T1000 (cell line): ENCODE measurements around the gene PAOX.
A peak's percentile ranks its signal among the peaks of the same experiment; 100 is the strongest.

ENCODE experiments used
- DNase-seq: peaks from one replicate; lab custom pipeline; 2025; ENCODE audit warnings: mixed read lengths; lab: John Stamatoyannopoulos, UW

PAOX gene

GRCh38 chr10:133350283-133350949 lies 28.6 kb upstream of the PAOX start:
- DNase-seq, result no peak

GRCh38 chr10:133350950-133351329 lies 28.1 kb upstream of the PAOX start:
- no peak for DNase-seq

- DNase-seq, result no peak
Observed at GRCh38 chr10:133351408-133352318, 27.4 kb upstream of the PAOX start.

GRCh38 chr10:133353202-133353959 lies 25.7 kb upstream of the PAOX start:
- no peak for DNase-seq

- no peak for DNase-seq
Observed at GRCh38 chr10:133353988-133354605, 25.0 kb upstream of the PAOX start.

GRCh38 chr10:133354672-133355240 lies 24.3 kb upstream of the PAOX start:
- no peak for DNase-seq

GRCh38 chr10:133355266-133355665 lies 23.8 kb upstream of the PAOX start:
- DNase-seq, result no peak

- no peak for DNase-seq
Observed at GRCh38 chr10:133355991-133356390, 23.1 kb upstream of the PAOX start.

- DNase-seq, result no peak
Observed at GRCh38 chr10:133356549-133357284, 22.3 kb upstream of the PAOX start.

GRCh38 chr10:133357285-133358161 lies 21.5 kb upstream of the PAOX start, which contains the start of gene FUOM:
FUOM (minus strand) TSS chr10:133358019; CDS start chr10:133358007, 12 bp downstream.
- DNase-seq, result peak; percentile 70

- no peak for DNase-seq
Observed at GRCh38 chr10:133358162-133358924, 20.7 kb upstream of the PAOX start.

GRCh38 chr10:133358925-133359310 lies 20.1 kb upstream of the PAOX start:
- DNase-seq, result no peak

- no peak for DNase-seq
Observed at GRCh38 chr10:133359554-133359971, 19.5 kb upstream of the PAOX start.

GRCh38 chr10:133359972-133360610 lies 19.0 kb upstream of the PAOX start:
- no peak for DNase-seq

- DNase-seq, result no peak
Observed at GRCh38 chr10:133361227-133361626, 17.8 kb upstream of the PAOX start.

GRCh38 chr10:133361773-133362441 lies 17.2 kb upstream of the PAOX start:
- DNase-seq, result no peak

- no peak for DNase-seq
Observed at GRCh38 chr10:133362846-133363245, 16.2 kb upstream of the PAOX start.
